GM15510 (cell line): ENCODE results near the gene LACRT.

ENCODE experiments used
- POLR2A ChIP-seq: IDR thresholded peaks from 3 replicates; pipeline ENCODE4 v1.6.1; 2011; ENCODE audit warnings: borderline replicate concordance; ENCODE audit not compliant: insufficient read length; ENCODE audit errors: extremely low read depth

The LACRT gene, protein sequence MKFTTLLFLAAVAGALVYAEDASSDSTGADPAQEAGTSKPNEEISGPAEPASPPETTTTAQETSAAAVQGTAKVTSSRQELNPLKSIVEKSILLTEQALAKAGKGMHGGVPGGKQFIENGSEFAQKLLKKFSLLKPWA

DNA sequence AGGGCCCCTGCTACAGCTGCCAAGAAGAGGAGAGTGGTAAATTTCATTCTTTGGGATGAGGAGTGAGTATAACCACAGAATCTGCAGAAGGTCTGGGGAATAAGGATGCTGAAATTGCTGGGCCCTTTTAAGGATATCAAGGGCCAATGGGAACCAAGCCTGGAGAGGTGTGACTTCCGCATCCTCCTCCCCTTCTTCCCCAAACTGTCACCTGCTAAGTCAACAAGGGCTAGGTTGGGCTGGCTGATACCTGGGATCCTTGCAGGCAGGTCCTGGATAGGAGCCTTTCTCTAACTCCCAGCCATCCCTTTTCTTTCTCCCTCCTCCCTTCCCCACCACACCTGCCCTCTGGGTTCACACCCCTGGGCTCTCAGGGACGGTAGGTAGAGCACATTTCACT is at the start of gene LACRT:
Gene LACRT, minus strand, starts transcription at position 101 of the 400 bp plus-strand sequence. Its CDS starts 54 bp downstream, at position 47.
- no peak for TF ChIP-seq POLR2A

DNA sequence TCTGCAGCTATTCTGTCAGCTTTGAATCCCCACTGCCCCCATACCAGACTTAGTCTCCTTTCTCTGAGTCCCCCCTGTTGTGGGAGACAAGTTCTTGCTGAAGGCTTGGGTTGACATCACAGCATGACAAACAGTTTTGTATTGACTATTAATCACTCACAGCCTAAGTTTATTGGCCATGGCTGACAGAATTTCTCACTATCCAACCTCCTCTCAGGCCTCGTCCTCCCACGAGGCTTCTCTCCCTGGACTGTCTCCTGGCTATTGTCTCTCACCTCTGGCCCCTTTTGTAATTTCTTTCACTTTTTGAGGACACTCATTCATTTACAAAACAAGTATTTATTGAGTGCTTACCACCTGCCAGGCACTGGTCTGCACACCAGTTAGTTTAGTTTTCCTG is 48.7 kb upstream of the LACRT start:
- TF ChIP-seq POLR2A = no peak

DNA sequence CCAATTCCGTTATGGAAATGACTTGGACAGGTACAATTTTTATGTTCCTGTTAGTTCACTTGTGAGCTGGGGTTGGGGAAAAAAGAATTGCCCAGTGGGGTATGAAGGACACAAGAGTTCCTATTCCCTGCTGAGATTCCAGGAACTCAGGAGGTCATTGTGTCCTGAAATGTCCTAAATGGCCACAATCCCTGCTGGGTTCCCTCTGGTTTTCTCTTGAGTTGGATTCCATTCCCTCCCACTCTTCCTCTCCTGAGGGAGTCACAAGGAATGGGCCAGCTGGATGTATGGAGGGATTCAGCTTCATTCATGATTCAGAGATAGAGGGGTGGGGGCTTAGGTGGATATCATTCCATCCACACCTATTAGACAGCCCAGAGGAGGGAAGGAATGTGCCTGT is 48.0 kb upstream of the LACRT start:
- TF ChIP-seq POLR2A = no peak

DNA sequence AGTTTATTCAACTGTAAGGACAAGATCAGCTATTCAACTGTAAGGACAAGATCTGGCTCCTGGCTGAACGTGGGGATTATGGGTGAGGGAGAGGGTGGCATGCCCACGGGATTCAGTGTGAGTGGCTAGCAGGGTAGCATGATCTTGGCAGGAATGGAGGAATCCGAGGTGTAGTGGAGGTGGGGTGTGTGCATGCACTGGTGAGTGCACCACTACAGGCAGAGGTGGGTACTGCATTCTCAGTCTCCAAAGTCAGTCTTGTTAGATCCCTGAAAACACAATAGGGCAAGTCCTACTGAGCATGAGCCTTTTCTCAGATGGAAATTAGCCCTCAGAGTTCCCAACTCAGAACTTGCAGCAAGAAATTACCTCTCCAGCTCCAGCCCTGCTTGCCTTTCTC is 45.7 kb upstream of the LACRT start:
- no peak for TF ChIP-seq POLR2A

DNA sequence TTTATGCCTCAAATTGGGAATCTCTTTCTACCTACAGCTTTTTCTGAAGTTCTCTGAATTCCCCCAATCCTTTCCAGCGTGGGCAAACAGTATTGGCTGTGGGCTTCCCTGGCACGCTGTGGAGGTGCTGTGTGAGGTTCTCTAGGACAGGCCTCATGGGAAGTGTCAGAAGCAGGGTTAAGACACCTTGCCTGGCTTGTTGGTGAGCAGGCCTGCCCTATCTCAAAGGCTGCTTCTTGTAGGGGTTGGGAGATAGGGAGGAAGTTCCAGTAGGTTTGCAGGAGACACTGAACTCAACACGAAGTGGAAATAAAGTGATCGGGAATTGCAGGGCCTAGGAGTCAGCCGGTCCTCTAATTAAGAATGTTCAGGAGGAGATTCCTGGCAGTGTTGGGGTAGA is 43.4 kb upstream of the LACRT start:
- TF ChIP-seq POLR2A = no peak

DNA sequence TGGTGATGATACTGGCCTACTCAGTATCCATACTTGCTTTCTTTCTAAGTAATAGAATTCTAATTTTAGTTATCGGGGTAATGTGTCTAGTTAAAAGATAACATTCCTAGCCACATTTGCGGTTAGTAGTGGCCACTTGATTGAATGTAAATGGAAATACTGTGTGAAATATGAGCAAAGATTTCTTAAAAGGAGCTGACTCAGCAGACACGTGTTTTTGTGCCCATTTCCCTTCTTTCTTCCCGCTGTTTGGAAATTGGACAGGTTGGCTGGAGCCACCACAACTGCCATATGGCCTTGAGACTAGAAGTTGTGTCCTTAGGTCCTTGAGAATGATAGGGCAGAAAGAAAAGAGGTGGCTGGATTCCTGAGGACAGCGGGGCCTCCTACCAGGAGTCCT is 33.2 kb upstream of the LACRT start:
- no peak for TF ChIP-seq POLR2A

DNA sequence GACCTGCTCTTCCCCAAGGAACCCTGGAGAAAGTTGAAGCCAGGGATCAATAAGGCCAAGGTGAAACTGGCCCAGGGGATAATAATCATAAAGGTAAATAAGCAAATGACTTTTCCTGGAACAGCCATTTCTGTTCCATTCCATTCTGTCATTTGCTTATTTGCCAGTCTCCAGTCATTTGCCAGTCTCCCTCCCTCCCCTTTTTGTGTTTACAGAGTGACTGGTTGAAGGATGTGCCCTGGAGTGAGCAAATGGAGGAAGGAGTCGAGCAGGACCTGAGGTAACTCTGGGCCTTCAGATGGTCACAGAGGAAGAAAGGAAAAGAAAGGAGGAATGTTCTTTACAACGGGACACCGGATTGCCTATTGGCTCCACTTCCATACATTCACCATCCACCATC is 31.3 kb upstream of the LACRT start:
- no peak for TF ChIP-seq POLR2A

DNA sequence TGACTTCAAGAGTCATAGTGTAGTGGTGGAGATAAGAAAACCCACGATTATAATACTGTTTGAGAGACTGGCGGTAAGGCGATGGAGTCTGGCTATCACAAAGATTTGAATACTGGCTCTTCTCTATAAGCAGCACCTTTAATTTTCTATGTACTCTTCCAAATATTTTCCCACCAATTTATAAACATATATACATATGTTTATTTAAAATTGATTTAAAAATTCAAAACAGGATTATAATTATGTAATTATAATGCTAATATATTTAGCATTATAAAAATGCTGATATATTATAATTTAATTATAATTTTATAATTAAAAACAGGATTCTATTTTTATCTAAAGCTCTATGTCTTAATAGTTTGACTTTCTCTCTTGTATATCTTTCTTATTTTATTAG is 28.9 kb upstream of the LACRT start:
- TF ChIP-seq POLR2A = no peak

DNA sequence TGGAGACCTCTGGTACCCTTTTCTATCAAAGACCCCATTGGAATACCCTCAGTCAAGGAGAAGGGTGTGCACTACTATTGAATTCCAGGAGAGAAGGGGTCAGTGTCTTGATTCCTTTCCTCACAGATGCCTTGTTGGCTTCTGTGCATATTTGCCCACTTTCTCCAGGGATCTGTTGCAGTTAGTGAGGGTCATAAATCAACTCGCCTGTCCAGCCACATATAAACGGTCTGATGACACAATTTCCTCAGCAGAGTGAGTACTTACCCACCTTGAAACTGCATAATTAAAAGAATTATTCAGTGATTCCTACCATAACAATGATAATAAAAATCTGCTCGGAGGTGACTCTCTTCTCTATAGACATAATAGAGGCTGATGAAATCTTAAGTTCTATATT is 27.3 kb upstream of the LACRT start:
- TF ChIP-seq POLR2A = no peak

DNA sequence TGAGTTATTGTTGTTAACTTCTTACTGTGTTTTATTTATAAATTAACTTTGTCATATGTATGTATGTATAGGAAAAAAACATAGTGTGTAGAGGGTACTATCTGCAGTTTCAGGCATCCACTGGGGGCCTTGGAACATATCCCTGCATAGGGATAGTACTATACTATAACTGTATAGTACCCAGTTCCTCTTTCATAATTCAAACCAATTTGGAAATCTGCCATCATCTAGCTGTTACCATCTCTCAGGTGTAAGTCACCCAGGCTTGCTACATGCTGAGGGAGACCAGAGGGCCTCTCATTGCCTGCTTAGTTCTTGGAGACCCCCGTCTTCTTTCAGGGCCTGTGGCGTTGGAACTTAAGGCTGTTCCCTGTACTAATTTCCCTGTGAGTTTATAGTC is 26.4 kb upstream of the LACRT start:
- TF ChIP-seq POLR2A = no peak

DNA sequence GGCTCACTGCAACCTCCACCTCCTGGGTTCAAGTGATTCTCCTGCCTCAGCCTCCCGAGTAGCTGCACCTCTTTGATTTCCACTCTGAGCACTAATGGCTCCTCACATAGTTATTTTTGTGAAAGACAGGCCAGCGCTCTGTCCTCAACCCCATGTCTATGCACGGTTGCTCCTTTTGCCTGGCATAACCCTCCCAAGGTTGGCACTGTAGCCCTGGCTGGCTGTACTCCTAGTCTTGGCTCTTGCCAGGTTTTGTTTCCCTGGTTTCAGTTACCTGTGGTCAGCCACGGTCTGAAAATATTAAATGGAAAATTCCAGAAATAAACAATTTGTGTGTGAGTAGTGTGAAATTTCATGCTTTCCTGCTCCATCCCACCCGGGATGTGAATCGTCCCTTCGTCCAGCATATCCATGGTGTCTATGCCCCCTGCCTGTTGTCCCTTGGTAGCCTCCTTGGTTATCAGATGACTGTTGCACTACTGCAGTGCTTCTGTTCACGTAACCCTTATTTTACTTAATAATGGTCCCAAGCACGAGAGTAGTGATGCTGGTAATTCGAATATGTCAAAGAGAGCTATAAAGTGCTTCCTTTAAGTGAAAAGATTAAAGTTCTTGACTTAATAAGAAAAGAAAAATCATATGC is 25.7 kb upstream of the LACRT start:
- no peak for TF ChIP-seq POLR2A

DNA sequence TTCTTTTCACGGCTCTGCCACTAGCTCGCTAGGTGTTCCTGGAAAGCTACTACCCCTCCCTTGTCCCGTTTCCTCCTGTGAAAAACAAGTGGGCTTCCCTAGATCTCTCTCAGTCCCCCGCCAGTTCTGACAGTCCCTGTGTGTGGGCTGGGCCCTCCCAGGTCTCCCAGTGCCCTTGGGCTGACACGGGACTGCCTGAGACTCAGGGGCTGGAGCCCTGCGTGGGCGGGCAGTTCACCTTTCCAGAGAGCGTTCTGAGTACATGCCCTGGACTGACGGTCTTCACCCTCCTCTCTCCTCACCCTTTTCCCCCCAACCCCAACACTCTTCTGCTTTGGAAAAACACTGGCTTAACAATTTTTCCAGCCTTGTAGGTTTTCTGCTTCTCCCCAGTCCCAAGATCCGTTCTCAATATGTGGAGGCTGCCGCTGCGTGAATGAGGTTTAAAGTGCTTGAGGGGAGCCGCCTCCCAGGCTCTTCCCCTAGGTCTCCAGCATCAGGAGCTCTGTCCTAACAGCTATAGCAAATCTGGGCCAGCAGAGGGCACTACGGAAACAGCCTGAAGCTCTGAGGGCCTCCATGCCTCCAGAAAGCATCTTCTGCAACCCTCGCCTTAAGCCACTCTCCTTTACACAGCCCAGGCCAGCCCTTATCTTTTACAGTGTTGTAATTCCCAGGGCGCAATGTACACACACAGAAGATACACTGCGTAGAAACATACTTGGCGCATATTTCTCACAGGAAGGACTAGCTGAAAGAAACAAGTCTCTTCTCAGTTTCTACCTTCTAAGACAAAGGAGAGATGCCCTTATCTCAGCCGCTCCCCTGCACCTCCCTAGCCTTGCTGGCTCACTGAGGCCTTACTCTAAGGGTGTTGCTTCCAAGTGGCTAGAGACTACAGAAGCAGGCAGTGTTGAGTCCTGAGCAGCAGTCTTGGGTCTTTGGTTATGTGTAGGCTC is 23.9 kb upstream of the LACRT start:
- no peak for TF ChIP-seq POLR2A

DNA sequence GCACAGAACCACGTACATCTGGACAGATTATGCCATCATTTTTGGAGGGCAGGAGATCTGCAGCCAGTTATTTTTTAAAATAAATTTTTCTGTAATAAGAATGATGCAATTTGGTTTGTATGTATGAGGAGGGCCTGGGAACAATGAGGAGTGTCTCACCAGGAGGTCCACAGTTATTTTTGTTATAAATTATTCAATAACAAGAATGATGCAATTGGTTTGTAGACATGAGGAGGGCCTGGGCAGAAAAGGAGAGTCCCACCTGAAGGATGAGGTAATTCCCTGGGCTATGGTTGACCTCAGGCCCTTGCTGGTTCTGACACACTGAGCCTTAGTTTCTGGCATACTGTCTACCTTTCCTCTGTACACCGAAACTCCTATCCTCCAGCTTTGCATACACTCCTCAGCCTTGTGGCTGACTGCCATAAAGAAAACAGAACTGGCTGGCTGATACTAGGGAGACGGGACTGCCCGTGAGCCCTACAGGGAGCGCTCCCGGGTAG is 22.5 kb upstream of the LACRT start:
- no peak for TF ChIP-seq POLR2A

DNA sequence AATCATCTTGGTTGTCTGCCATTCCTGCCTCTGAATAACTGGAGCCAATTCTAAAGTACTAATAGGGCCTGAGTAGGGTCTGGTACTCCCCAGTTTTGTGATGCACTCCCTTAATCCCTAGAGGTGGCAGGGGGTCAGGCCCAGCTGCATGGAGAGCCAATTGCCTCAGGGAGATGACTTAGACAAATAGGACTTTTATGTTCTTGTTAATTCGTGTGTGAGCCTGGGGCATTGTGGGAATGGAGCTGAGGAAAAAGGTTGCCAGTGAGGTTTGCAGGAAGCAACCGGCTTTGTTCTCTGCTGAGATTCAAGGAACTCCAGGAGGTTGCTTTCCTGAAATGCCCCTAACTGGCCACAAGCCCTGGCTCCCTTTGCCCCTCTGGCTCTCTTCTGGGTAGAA is 20.2 kb upstream of the LACRT start:
- TF ChIP-seq POLR2A = no peak

DNA sequence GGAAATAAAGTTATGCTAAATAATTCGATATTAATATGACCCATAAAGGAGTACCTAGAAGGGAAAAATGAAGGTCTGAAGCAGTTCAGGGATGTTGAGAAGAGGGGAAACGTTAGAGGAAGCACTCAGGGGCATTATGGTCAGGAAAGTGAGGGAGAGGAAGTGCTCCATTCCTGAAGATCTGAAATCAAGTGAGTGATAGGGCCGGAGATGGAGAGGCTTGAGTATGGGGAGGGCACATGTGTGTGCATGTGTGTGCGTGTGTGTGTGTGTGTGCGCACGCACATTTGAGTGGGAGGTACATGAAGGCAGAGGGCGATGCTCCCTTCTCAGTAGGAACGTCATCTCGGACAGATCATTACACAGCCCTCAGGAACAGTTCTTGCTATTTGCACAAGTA is 18.3 kb upstream of the LACRT start:
- TF ChIP-seq POLR2A = no peak

DNA sequence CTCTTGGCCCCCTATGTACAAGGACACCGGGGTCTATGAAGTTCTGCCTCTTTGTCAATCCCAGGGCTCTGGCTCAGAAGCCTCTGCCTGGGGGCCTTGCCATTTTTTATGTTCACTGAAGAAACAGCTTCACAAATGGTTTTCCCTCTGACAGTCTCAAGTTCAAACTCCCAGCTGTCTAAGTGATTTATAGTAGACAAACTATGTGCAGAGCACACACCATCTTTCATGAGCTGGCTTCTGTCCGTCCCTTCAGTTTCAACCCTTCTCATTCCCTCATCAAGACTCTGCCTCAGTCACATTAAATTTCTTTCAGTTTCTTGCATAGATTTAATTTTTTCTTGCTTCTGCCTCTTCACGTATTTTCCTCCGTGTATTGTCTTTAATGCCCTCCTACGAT is 16.2 kb upstream of the LACRT start:
- no peak for TF ChIP-seq POLR2A

DNA sequence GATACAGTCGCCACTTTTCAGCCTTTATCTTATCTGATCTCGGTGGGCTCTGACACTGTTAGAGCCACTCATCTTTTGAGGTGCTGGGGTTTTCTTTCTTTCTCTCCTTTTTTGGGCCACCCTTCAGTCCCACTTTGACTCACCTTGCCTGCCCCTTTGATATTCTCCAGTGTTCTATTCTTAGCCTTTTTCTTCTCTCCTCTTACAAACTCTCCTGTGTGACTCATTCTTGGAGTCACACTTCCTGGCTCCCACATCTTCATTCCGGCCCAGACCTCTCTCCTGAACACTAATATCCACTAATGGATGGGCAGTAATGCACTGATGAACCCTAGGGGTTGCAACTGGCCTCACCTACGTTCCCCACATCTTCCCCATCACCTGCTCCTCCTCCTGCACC is 15.7 kb upstream of the LACRT start:
- TF ChIP-seq POLR2A = no peak

DNA sequence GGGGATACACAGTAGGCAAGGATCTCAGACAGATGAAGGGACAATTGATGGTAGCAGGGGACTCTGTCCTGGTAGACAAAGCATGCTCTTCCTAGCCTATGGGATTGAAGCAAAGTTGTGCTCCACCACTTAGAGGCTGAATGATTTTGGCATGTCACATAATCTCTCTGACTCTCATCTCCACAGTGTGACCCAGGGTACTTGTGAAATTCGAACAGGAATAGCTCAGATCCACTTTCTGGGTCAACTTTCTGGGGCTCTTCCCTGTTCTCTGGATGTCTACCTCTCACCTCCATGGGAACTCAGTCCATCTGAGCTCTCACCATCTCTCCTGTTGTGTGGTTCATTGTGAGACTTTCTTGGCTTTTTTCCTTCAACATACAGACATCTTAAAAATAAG is 15.1 kb upstream of the LACRT start:
- no peak for TF ChIP-seq POLR2A
